Fibroblast of pulmonary artery (primary cell): ENCODE measurements around the gene C2orf42.
"Not testable (repeated sequence)": the region's sequence is repeated elsewhere in the genome, so short reads cannot be mapped to it uniquely, and the experiment has no call there.

Experiments used
- DNase-seq: peaks from one replicate; pipeline ENCODE4 v3.0.0-alpha.2; 2010; ENCODE audit warnings: low read depth
- H3K4me3 ChIP-seq: replicated peaks from 2 replicates; pipeline ENCODE4 v1.5.1; 2011; ENCODE audit warnings: low read depth, mild to moderate bottlenecking, control low read depth, low read length, moderate library complexity
- CTCF ChIP-seq: IDR thresholded peaks from 2 replicates; pipeline ENCODE4 v1.5.1; 2011; ENCODE audit warnings: mild to moderate bottlenecking, control low read depth, low read length, inconsistent platforms; ENCODE audit errors: missing control alignments

C2orf42 gene

GRCh38 chr2:70144443-70145143 lies 46.2 kb downstream of the C2orf42 start:
- TF ChIP-seq CTCF, result no peak
- H3K4me3 ChIP-seq, result no peak overlapping the region
- DNase-seq, result no peak

GRCh38 chr2:70143314-70144150 lies 47.3 kb downstream of the C2orf42 start:
- DNase-seq, result peak; percentile 61
- H3K4me3 ChIP-seq, result peak overlapping the region; percentile 47
- TF ChIP-seq CTCF, result no peak

DNA sequence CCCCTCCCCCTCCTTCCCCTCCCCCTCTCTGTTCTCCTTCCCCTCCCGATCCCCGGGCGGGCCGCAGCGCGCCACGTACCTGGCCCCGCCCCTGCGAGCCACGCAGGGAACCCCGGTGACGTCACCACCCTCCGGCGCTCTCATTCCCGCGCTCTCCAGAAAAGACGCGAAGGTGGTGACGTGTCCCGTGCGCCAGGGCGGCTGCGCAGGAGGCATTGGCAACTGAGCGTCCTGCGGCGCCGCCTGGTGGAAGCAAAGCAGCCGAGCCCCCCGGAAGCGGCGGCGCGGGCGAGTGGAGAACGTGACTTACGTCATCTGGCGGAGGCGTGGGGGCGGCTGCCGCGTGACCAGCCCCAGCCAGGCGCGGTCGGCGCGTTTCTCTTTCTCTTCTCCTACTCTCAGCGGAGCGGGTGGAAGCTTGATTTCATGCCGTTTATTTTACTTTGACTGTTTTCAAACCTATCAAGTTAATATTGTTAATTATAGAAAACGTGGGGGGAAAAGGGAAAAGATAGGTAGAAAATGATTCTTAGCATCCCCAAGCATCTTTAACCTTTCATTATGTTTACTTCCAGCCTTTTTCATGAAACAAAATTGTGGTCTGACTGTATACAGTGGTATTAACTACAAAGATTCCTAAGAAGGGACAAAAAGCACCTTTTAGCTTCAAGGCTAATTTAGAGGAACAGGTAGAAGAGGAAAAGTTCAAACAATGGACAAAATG lies 48.1 kb downstream of the C2orf42 start:
- TF ChIP-seq CTCF, result peak; percentile 68
- DNase-seq, result peak; percentile 100
- H3K4me3 ChIP-seq, result peak overlapping the region; percentile 47

DNA sequence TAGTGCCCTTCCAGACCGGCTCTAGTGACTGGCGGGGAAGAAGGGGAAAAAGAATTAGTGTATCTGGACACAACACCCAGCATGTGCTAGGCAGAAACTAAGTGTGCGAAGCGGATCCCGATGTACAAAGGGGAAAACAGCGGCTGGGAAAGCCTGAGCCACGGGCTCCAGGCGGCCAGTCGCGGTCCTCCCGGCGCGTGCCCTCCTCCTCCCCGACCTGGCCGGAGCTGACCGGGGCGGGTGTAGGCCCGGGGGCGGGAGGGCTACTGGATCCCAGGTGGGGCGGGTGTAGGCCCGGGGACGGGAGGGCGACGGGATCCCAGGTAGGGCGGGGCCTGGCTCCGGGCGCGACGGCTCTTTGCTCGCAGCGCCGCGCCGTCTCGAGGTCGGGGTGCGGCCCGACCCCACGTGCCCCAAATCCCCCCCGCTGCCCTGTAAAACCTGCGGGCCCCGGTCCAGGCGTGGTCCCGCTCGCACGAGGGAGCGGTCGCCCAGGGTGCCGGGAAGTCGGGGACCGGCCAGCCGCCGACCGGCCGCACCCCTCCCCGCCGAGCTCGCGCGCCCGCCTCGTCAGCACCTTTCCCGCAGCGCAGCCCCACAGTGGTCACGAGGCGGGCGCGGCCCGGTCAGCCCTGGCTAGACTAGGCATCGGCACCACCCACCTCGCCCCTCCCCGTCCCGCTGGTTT lies 48.8 kb downstream of the C2orf42 start:
- H3K4me3 ChIP-seq, result peak overlapping the region; percentile 59
- DNase-seq, result peak; percentile 54
- no peak for TF ChIP-seq CTCF

DNA sequence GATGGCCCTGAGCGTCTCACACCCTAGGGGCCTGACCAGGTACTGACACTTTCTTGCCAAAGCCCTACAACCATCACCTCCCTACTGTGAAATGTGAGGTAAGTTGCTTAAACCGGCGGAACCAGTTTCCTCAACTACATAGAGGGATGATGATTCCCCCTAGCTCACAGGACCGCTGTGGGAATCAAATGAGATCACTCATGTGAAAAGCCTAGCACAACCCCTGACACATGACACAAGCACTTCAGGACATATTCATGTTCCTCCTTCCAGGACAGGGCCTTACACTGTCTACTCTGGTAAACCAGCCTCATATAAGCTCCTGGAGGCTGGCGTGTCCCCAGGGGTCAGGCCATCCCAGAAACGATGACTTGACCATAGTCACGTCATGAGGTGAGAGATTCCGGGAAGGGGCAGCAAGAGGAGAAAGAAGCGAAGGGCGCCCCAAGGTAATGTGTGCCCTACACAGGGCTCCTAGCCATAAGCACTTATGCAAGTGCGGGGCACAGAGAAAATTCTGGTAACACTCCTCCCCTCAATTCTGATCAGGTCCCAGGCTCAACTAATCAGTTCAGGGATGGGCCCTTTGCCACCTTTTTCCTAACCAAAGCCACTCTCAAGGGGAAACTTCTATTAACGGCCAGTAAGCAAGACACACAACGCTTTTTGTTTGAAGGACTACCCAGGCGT lies 49.5 kb downstream of the C2orf42 start:
- no peak for DNase-seq
- TF ChIP-seq CTCF, result peak; percentile 25
- H3K4me3 ChIP-seq, result peak overlapping the region; percentile 59

DNA sequence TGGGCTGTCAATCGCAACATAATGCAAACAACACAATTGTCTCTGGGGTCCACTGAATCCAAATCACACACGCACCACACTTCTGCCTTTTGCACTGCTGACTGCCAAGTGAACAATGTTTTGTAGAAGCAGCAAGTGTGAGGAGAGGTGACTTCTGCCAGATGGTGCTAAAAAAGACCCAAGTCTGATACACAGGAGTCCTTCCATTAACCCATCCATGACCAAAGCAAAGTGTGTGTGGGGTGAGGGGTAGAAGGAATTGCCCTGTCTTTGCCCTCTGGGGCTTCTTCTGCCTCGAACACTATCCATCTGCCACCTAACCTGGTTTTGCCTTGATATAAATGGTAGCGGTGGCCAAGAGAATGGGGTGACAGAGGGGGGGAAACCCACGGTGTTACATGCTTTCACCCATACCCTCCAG lies 50.0 kb downstream of the C2orf42 start:
- TF ChIP-seq CTCF, result no peak
- H3K4me3 ChIP-seq, result no peak overlapping the region
- no peak for DNase-seq

- not testable (repeated sequence) for H3K4me3 ChIP-seq, DNase-seq
These were observed 56.4 kb downstream of the C2orf42 start for GRCh38 chr2:70134323-70134983.
